HG03095 (cell line): Measurements from ENCODE around the gene NEDD8.

ENCODE experiments used
- ATAC-seq: cut with Tn5 transposase; IDR thresholded peaks from one replicate; pipeline ENCODE4 v1.9.1; 2021; ENCODE audit warnings: moderate library complexity; ENCODE audit not compliant: unreplicated experiment

Gene NEDD8

GRCh38 chr14:24232121-24232644, at the start of gene NEDD8:
Gene NEDD8, minus strand, starts transcription at chr14:24232367. Its CDS starts 100 bp downstream, at chr14:24232267.
- peak; percentile 64 for ATAC-seq

DNA sequence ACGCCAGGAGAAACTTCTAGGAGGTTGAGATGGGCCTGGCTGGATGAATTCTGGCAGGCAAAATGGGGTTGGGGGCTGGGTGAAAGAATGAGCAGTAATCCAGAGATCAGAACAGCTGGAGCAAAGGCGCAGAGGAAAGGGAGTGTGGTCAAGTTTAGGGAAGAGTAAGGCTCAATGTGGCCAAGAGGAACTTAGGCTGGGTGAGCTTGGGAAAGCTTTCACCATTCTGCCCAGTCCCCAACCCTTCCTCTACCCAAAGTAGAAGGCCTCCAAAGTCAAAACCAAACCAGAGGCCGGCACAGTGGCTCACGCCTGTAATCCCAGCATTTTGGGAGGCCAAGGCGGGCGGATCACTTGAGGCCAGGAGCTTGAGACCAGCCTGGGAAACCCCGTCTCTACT, 49.5 kb upstream of the NEDD8 start:
- no peak for ATAC-seq

GRCh38 chr14:24280797-24281460, 48.8 kb upstream of the NEDD8 start:
- no peak for ATAC-seq

GRCh38 chr14:24279301-24280186, 47.4 kb upstream of the NEDD8 start:
- no peak for ATAC-seq

DNA sequence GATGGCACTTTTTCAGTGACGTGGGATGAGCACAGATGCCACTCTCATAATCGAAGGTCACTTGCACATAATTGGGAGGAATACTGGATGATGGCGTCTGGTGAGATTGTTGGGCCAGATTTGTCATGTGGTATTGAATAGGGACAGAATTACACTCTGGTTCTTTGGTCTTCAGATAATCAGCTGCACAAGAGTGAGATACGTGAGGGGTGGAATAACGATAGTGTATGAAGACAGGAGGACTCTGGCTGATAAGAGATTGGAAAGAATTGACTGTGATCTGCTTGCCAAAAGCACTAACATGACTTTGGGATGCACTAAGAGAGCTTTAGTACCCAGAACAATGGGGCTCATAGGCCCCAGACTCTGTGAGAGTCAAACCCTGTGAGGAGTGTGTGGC, 46.3 kb upstream of the NEDD8 start:
- ATAC-seq, result no peak

GRCh38 chr14:24277606-24278321, 45.6 kb upstream of the NEDD8 start:
- ATAC-seq, result no peak

GRCh38 chr14:24277071-24277470, 44.9 kb upstream of the NEDD8 start:
- ATAC-seq, result no peak

DNA sequence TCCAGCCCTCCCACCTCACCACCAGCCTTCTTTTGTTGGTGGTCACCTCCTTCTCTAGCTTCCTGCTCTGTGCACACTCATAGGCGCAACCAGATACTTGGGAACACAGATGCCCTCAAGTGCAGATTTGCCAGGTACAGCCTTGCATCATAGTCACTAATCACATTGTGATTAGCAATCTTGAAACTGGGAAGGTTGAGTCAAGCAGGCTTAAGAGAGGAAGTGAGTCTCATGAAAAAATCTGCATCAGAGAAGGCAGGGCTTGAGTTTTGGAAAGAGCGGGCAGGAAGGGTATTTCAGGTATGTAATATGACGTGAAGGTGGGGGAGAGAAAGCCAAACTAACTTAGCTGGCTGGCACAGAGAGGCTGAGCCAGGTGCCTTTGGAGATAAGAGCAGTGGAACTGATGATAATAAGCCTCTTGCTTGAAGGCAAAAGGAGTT, 42.0 kb upstream of the NEDD8 start:
- ATAC-seq, result peak; percentile 47

DNA sequence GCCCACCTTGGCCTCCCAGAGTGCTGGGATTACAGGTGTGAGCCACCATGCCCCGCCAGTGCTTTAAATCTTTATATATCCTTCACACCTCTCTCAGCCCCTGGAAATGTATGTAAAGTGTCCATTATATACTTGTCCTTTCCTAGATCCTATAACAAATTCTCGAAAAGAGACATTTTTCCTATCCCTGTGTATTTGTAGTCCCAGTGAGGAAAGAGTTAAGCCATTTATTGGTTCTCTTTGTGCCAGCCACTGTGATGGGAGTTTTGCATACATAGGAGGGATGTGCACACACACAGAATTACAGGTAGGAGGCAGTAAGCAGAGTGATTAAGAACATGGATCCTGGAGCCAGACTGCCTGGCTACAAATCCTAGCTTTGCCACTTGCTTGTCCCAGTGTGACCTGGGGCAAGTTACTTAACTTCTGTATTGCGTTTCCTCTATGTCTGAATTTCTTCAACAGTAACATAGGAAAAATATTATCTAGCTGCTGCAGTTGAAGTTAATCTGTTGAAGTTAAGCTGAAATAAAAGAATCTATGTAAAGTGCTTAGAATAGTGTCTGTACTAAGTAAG, 41.3 kb upstream of the NEDD8 start:
- ATAC-seq, result no peak

- no peak for ATAC-seq
Measured at GRCh38 chr14:24272467-24272866, 40.3 kb upstream of the NEDD8 start.

- ATAC-seq, result no peak
Measured at GRCh38 chr14:24271834-24272263, 39.7 kb upstream of the NEDD8 start.

DNA sequence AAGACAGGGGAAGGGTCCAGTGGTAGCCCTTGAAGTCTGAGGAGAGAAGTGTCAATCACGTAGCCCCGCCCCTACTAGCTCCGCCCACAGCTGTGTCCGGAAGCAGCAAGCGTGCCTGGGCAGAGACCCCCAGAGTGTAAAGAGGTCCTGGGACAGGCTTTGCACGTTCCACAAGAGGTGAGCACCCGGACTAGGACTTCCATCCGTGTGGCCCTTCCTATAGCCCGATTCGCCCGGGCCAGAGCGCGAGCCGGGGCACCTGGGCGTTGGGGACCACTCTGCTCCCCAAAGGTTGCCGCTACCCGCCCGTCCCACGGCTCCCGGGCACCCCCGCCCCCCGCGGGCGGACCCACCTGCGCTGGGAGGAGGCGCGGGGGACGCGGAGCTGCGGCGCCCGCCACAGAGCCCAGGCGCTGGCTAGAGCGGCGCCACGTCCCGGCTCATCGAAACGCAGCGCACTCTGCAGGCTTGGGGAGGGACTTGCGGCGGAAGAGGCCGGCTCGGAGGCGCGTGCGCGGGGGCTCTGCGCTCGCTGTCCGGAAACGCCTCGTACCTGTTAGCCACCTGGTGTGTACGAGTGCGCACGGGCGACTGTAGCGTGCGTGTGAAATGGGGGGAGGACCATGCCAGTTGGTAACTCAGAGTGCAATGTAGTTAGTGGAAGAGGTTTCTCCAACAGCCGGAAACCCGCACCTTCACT, 39.1 kb upstream of the NEDD8 start, which contains the start of gene RABGGTA:
RABGGTA (minus strand) TSS at position 464 of the 700 bp plus-strand sequence. CDS start 482 bp downstream, outside the sequence.
- peak; percentile 76 for ATAC-seq

GRCh38 chr14:24270537-24271133, 38.5 kb upstream of the NEDD8 start:
- ATAC-seq, result no peak

- ATAC-seq, result no peak
Measured at GRCh38 chr14:24269910-24270536, 37.9 kb upstream of the NEDD8 start.

- ATAC-seq, result no peak
Measured at GRCh38 chr14:24269368-24269767, 37.2 kb upstream of the NEDD8 start.

GRCh38 chr14:24268225-24268624, 36.1 kb upstream of the NEDD8 start:
- no peak for ATAC-seq

- ATAC-seq, result no peak
Measured at GRCh38 chr14:24267516-24267915, 35.3 kb upstream of the NEDD8 start.

DNA sequence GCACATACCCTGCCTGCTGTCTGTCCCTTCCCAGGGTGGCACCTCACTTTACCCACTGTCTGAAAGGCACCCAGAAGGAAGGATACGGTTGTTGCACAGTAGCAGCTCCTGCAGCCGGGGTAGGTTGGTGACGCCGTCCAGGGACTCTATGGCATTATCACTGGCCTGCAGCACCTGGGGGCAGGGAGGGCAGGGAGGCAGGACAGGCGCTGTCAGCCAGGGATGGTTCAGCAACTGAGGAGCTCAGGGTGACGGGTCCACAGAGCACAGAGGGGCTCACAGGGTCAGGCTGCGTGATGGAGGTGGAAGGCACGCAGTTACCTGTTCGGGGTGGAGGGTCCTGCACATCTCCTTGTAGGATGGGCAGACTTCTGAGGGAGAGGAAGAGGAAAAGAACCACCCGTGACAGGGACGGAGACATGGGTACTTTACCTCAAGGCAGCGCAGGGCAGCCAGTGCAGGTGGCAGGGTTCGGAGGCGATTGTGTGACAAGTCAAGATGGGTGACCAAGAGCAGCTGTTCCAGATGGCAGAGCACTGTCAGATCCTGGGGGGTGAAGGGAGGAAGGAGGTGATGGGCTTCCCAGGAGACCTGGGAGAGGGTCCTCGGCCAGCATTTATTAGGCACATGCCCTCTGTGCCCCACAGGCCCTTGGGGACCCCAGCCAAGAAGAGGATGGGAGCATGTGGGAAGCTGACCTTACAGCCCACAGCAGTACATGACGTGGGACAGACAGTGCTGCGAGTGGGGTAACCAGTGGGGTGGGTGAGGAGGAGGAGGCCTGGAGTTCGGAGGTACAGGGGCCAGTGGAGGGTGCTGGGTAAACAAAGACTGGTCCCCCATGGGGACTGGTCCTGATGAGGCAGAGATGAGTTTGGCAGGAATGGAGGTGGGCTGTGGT, 34.4 kb upstream of the NEDD8 start:
- ATAC-seq, result no peak
